Neural cell (in vitro differentiated cells): ENCODE data around the gene CCDC179. TPM values are rescaled to one million over a fixed set of nuclear protein-coding genes. Genes with fewer than 3 reads are reported as not detected.
A peak's percentile ranks its signal among the peaks of the same experiment; 100 is the strongest.

Experiments
- H2AFZ ChIP-seq: fragments of 200-600, 300-800 bp; sonication (generic), shearing (Covaris generic); 2 replicates; pipeline ENCODE4 v1.6.0; 2014; ENCODE audit warnings: low read depth, mild to moderate bottlenecking, antibody characterized with exemption, low read length, moderate library complexity
- H3F3A ChIP-seq: fragments of 200-600 bp; shearing (Covaris generic); 2 replicates; pipeline ENCODE4 v1.6.1; 2016; ENCODE audit warnings: mild to moderate bottlenecking, moderate library complexity, mixed read lengths, antibody characterized with exemption, low read length; ENCODE audit not compliant: insufficient read depth, poor library complexity, severe bottlenecking
- H3K27ac ChIP-seq: fragments of 200-600, 300-800 bp; sonication (generic), shearing (Covaris generic); 2 replicates; pipeline ENCODE4 v1.5.1; 2014; ENCODE audit warnings: mild to moderate bottlenecking, low read length, moderate library complexity
- H3K27me3 ChIP-seq: fragments of 300-800, 200-600 bp; sonication (generic), shearing (Covaris generic); 2 replicates; pipeline ENCODE4 v1.6.0; 2014; ENCODE audit warnings: mild to moderate bottlenecking, low read depth, low read length, moderate library complexity; ENCODE audit not compliant: insufficient read depth
- H3K36me3 ChIP-seq: fragments of 300-800, 200-600 bp; sonication (generic), shearing (Covaris generic); 2 replicates; pipeline ENCODE4 v1.5.1; 2014; ENCODE audit warnings: mild to moderate bottlenecking, antibody characterized with exemption, low read length, moderate library complexity; ENCODE audit not compliant: insufficient read depth
- H3K4me2 ChIP-seq: fragments of 300-800, 200-600 bp; sonication (generic), shearing (Covaris generic); 2 replicates; pipeline ENCODE4 v1.6.0; 2014; ENCODE audit warnings: mild to moderate bottlenecking, low read length
- H3K4me3 ChIP-seq: fragments of 300-800, 200-600 bp; sonication (generic), shearing (Covaris generic); 2 replicates; pipeline ENCODE4 v1.5.1; 2014; ENCODE audit warnings: mild to moderate bottlenecking, low read length, moderate library complexity
- H3K79me2 ChIP-seq: fragments of 200-600 bp; shearing (Covaris generic); replicated peaks from 2 replicates; pipeline ENCODE4 v1.6.0; 2014; ENCODE audit warnings: mild to moderate bottlenecking, low read length, moderate library complexity; ENCODE audit not compliant: insufficient read depth
- H3K9ac ChIP-seq: fragments of 300-800, 200-600 bp; sonication (generic), shearing (Covaris generic); 2 replicates; pipeline ENCODE4 v1.6.1; 2016; ENCODE audit warnings: mild to moderate bottlenecking, low read length, mixed read lengths
- H3K9me2 ChIP-seq: fragments of 200-600 bp; shearing (Covaris generic); 2 replicates; pipeline ENCODE4 v1.6.1; 2016; ENCODE audit warnings: mild to moderate bottlenecking, low read length, mixed read lengths; ENCODE audit not compliant: insufficient read depth
- H3K9me3 ChIP-seq: fragments of 200-600, 300-800 bp; sonication (generic), shearing (Covaris generic); 2 replicates; pipeline ENCODE4 v1.6.1; 2016; ENCODE audit warnings: mild to moderate bottlenecking, mixed run types, low read length, moderate library complexity, mixed read lengths
- H4K20me1 ChIP-seq: fragments of 200-600 bp; shearing (Covaris generic); 2 replicates; pipeline ENCODE4 v1.6.1; 2016; ENCODE audit warnings: mild to moderate bottlenecking, mixed run types; ENCODE audit not compliant: insufficient read depth
- EP300 ChIP-seq: fragments of 450-650 bp; conservative IDR thresholded peaks from 2 replicates; pipeline ENCODE4 v1.6.1; 2014; ENCODE audit warnings: antibody characterized with exemption, mild to moderate bottlenecking, moderate library complexity; ENCODE audit not compliant: poor library complexity, severe bottlenecking
- EZH2 ChIP-seq: fragments of 200-600, 300-800 bp; shearing (Covaris generic), sonication (generic); IDR thresholded peaks from 2 replicates; pipeline ENCODE4 v1.6.1; 2014; ENCODE audit warnings: antibody characterized with exemption, low read length, borderline replicate concordance, mild to moderate bottlenecking; ENCODE audit not compliant: insufficient read depth, poor library complexity, severe bottlenecking
- MXI1 ChIP-seq: fragments of 450-650 bp; conservative IDR thresholded peaks from 2 replicates; pipeline ENCODE4 v1.6.1; 2014; ENCODE audit warnings: antibody characterized with exemption, mild to moderate bottlenecking; ENCODE audit not compliant: poor library complexity, severe bottlenecking
- POLR2AphosphoS5 ChIP-seq: IDR thresholded peaks from 2 replicates; pipeline ENCODE4 v1.6.1; 2012
- RAD21 ChIP-seq: fragments of 450-650 bp; conservative IDR thresholded peaks from 2 replicates; pipeline ENCODE4 v1.6.1; 2014; ENCODE audit warnings: antibody characterized with exemption, mild to moderate bottlenecking, moderate library complexity
- SMC3 ChIP-seq: fragments of 450-650 bp; conservative IDR thresholded peaks from 2 replicates; pipeline ENCODE4 v1.6.1; 2014; ENCODE audit warnings: antibody characterized with exemption, mild to moderate bottlenecking, moderate library complexity; ENCODE audit not compliant: poor library complexity
- TAF1 ChIP-seq: IDR thresholded peaks from 2 replicates; pipeline ENCODE4 v1.6.1; 2012; ENCODE audit warnings: low read depth
- polyA plus RNA-seq: library from polyadenylated mRNA; depleted of rRNA; stranded (reverse); fragments of >200 nt; gene quantifications from 2 replicates; pipeline ENCODE4 v1.2.3, GENCODE V29; 2014
- TF ChIP-seq, protein P1 (sequence below): IDR thresholded peaks from 2 replicates; pipeline ENCODE4 v1.6.1; 2012; ENCODE audit warnings: borderline replicate concordance
- TF ChIP-seq, protein P2 (sequence below): fragments of 450-650 bp; IDR thresholded peaks from 2 replicates; pipeline ENCODE4 v1.5.1; 2014; ENCODE audit warnings: antibody characterized with exemption, mild to moderate bottlenecking, moderate library complexity; ENCODE audit not compliant: poor library complexity, severe bottlenecking

Gene CCDC179
- polyA plus RNA-seq, 1 donor from 2014 or later, result not detected

DNA sequence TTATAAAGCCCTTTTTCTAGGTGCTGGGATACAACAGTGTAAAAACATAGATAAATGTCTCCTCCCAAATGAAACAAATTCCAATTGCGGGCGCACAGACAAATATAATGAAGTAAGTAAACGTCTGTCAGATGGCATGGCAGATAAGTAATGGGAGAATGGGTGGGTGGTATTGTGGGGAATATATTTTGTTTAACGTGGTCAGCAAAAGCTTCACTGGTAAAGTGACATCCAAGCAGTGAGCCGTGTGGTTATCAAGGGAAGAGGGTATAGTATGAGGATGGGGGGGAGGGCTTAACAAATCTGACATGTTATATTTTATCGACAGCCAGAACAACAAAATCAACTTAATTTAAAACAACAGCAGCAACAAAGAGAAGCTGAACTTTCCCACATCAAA, 31.9 kb downstream of the CCDC179 start:
- Histone ChIP-seq H3K4me3 (peak overlapping the region; percentile 82), H3K27me3 (no peaks in the 10 kb centered on the region), H3K4me2 (peak overlapping the region; percentile 10), H3K9ac (no peak overlapping the region), H3K9me2 (no peaks in the 10 kb centered on the region), H3K27ac (no peak overlapping the region), H4K20me1 (no peaks in the 10 kb centered on the region), H3F3A (no peaks in the 10 kb centered on the region), H3K9me3 (no peaks in the 10 kb centered on the region), H3K79me2 (peaks cover 6% of the 10 kb centered on the region), H2AFZ (no peak overlapping the region), H3K36me3 (peaks cover 4% of the 10 kb centered on the region)
- TF ChIP-seq RAD21 (no peak), SMC3 (no peak), EZH2 (no peak), MXI1 (no peak), TAF1 (no peak), EP300 (no peak), POLR2AphosphoS5 (no peak)
- TF ChIP-seq, protein P1, sequence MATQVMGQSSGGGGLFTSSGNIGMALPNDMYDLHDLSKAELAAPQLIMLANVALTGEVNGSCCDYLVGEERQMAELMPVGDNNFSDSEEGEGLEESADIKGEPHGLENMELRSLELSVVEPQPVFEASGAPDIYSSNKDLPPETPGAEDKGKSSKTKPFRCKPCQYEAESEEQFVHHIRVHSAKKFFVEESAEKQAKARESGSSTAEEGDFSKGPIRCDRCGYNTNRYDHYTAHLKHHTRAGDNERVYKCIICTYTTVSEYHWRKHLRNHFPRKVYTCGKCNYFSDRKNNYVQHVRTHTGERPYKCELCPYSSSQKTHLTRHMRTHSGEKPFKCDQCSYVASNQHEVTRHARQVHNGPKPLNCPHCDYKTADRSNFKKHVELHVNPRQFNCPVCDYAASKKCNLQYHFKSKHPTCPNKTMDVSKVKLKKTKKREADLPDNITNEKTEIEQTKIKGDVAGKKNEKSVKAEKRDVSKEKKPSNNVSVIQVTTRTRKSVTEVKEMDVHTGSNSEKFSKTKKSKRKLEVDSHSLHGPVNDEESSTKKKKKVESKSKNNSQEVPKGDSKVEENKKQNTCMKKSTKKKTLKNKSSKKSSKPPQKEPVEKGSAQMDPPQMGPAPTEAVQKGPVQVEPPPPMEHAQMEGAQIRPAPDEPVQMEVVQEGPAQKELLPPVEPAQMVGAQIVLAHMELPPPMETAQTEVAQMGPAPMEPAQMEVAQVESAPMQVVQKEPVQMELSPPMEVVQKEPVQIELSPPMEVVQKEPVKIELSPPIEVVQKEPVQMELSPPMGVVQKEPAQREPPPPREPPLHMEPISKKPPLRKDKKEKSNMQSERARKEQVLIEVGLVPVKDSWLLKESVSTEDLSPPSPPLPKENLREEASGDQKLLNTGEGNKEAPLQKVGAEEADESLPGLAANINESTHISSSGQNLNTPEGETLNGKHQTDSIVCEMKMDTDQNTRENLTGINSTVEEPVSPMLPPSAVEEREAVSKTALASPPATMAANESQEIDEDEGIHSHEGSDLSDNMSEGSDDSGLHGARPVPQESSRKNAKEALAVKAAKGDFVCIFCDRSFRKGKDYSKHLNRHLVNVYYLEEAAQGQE, result no peak
- TF ChIP-seq, protein P2, sequence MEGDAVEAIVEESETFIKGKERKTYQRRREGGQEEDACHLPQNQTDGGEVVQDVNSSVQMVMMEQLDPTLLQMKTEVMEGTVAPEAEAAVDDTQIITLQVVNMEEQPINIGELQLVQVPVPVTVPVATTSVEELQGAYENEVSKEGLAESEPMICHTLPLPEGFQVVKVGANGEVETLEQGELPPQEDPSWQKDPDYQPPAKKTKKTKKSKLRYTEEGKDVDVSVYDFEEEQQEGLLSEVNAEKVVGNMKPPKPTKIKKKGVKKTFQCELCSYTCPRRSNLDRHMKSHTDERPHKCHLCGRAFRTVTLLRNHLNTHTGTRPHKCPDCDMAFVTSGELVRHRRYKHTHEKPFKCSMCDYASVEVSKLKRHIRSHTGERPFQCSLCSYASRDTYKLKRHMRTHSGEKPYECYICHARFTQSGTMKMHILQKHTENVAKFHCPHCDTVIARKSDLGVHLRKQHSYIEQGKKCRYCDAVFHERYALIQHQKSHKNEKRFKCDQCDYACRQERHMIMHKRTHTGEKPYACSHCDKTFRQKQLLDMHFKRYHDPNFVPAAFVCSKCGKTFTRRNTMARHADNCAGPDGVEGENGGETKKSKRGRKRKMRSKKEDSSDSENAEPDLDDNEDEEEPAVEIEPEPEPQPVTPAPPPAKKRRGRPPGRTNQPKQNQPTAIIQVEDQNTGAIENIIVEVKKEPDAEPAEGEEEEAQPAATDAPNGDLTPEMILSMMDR, result no peak

DNA sequence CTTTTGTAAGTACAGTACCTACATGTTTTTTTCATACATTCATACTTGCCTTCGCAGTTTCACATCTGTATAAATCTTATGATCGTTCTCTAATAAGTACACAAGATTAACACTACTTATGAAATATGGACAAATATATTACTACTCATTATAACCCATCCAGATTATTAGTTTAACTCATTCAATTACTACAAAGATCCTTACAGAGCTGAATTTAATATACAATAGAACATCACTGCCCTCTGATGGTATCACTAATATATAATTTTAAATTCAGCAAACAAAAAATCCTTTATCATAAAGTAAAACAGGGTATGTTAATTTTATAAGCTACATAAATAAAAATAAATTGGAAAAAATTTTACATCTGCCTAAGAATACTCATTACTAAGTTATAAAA, 38.1 kb downstream of the CCDC179 start:
- H3K9me3 ChIP-seq, result no peaks in the 10 kb centered on the region
- no peaks in the 10 kb centered on the region for H3K27me3 ChIP-seq
- H3K79me2 ChIP-seq, result no peaks in the 10 kb centered on the region
- H3K36me3 ChIP-seq, result peaks cover 4% of the 10 kb centered on the region
- no peak overlapping the region for H3K4me3 ChIP-seq
- no peak overlapping the region for H2AFZ ChIP-seq
- H3K9ac ChIP-seq, result no peak overlapping the region
- no peak overlapping the region for H3K4me2 ChIP-seq
- H3K27ac ChIP-seq, result no peak overlapping the region
- H4K20me1 ChIP-seq, result no peaks in the 10 kb centered on the region
- no peaks in the 10 kb centered on the region for H3K9me2 ChIP-seq
- no peaks in the 10 kb centered on the region for H3F3A ChIP-seq
- TF ChIP-seq POLR2AphosphoS5, result no peak
- TF ChIP-seq, protein P2, result peak; percentile 52
- no peak for TF ChIP-seq EP300
- peak; percentile 55 for TF ChIP-seq RAD21
- no peak for TF ChIP-seq TAF1
- no peak for TF ChIP-seq MXI1
- no peak for TF ChIP-seq EZH2
- TF ChIP-seq SMC3, result peak; percentile 51
